Effector CD8-positive, alpha-beta T cell (primary cell): ENCODE data around the gene CADM1.

ENCODE experiments used
- DNase-seq: peaks from one replicate; lab custom pipeline; 2025; lab: John Stamatoyannopoulos, UW

CADM1 gene

DNA sequence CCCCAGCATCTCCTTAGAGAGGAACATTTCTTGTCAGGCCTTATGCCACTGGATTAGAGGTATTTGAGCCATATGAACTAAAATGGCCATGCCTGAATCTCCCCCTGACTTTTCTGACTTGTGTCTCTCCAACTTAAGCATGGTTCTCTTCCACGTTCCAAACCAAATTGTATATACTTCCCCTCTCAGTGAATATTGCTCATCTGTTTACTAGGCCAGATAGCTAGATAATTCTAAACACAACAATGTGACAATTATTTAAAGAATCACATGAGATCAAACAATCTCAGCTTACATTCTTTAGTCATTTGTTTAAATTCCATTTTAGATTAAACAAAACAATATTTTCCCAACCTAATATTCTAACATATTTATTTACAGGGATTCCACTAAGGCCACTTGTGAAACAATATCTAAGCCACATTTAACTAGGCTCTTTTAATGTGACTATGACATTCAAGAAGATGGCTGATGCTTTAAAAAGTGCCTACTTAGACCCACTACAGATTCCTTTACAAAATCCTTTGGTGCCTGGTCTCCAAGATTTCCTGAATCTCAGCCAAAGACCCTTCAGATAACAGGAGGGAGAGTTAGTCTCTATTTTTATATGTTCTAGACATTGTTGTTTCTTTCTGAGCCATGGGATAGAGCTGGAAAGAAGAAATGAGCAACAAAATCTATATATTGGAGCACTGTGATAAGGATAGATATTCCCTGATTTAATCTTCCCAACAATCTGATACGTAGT is 105.7 kb downstream of the CADM1 start:
- DNase-seq = no peak

- DNase-seq = no peak
Measured at GRCh38 chr11:115396533-115396932, 107.7 kb downstream of the CADM1 start.

DNA sequence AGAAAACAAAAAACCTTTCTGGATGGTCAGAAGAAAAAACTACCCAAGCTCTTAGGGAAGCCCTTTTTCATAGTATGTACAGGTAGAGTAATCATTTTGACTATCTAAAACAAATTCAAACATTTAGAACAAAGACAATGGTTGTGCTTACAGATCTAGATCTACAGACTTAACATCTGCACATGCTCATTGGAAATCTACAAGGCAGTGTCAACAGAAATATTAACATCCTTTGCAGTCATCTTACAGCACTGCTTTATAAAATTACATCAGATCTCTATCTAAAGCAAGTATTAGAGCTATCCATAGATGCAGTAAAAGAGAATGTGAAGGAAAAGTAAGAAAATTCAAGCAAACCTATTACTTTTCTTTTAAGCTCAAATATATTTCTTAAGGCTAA is 110.3 kb downstream of the CADM1 start:
- DNase-seq = no peak

- no peak for DNase-seq
Measured at GRCh38 chr11:115391598-115391997, 112.6 kb downstream of the CADM1 start.

- no peak for DNase-seq
Measured at GRCh38 chr11:115391160-115391559, 113.1 kb downstream of the CADM1 start.

DNA sequence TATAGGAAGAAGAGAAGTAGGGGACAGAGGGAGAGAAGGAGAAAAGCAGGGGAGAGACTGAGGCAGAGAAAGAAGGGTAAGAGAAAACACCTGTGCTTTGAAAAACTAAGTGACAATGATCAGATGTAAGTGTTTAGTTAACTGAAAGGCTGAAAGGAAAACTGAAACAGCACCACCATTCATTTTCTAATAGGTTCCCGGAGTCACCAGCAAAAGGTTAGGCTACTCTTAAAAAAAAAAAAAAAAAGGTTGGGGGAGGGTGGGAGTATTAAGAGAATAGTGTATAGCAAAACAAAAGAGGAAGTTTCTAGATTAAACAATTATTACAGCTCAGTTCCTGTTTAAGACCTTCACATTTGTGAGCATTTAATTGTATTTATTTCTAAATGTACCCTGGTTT is 113.8 kb downstream of the CADM1 start:
- no peak for DNase-seq

GRCh38 chr11:115389790-115390189 is 114.4 kb downstream of the CADM1 start:
- no peak for DNase-seq

DNA sequence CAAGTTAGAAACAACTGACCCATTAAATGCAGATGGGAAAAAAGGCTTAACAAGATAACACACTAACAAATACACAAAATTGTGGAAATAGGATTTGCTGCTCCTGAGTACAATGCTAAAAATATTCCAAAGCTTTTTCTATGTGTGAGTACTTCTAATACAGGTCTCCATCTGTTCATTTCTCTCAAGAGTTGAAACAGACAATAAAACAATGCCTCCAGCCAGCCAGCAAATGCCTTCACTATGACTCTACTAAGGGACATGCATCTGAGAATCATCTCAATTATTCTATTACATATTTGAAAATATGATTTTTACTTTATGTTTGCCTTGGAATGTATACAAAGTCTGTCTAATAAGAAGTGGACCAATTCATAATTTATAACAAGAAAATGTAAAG is 119.0 kb downstream of the CADM1 start:
- DNase-seq = no peak

GRCh38 chr11:115384236-115384635 is 120.0 kb downstream of the CADM1 start:
- no peak for DNase-seq

DNA sequence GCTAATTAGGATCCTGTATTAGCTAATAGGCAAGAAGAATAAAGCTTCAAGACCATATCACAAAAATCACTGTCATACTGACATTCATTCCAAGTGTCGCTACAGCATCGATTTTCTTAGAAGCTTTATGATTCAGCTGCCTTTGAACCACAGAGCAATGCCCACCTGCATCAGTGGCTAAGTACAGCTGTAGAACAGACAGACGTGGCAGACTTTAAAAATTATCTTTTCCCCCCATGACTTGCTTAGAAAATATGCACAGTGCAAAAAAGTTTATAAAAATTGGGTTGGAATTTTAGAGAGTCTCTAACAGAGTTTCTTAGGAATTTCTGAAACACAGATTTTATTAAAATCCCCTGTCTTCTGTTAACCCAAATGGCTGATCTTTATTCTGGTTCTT is 120.8 kb downstream of the CADM1 start:
- no peak for DNase-seq

GRCh38 chr11:115379528-115379927 is 124.7 kb downstream of the CADM1 start:
- DNase-seq = no peak

DNA sequence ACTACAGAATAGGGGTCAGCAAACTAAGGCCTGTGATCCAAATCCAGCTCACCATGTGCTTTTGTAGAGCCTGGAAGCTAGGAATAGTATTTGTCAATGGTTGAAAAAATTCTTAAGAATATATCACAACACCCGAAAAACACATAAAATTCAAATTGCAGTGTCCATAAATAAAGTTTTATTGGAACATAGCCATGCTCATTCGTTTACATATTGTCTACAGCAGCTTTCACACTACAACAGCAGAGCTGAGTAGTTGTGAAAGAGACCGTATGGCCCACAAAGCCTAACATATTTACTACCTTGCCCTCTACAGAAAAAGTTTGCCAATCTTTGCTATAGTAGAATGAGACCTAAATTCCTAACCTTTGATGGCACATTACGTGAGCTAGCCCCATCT is 125.7 kb downstream of the CADM1 start:
- DNase-seq = no peak

DNA sequence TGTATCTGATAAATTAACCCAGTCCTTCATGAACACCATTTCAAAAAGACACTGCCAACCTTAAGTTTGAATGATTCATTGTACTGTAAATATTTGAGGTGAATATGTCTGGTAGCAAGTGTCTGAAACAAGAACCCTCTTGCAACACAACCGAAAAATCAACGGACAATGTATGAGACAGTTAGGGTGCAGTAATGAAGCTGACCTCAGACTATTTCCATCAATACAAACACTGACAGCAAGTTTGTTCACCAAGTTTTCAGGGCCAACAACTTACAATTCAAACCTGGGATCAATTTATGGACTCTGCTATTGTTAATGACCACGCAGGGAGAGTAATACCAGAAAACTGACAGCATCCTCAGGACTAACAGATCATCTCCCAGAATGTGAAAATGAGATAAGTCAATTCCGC is 126.3 kb downstream of the CADM1 start:
- no peak for DNase-seq

GRCh38 chr11:115368616-115369015 is 135.6 kb downstream of the CADM1 start:
- DNase-seq = no peak

DNA sequence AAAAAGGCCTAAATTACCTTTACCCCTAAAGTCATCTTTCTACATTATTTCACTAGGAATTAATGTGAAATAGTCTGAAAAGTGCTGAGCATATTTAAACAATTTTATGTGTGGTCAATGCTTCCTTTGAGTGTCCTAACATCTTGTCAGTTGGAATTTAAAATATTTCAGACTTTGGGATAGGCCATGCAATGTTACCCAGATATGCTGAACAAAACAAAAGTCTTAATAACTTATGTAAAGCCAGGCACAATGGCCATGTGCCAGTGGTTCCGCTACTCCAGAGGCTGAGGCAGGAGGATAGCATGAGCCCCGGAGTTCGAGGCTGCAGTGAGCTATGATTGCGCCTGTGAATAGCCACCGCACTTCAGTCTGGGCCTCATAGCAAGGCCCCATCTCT is 137.4 kb downstream of the CADM1 start:
- DNase-seq = no peak

- DNase-seq = no peak
Measured at GRCh38 chr11:115365907-115366306, 138.3 kb downstream of the CADM1 start.

- DNase-seq = no peak
Measured at GRCh38 chr11:115364896-115365295, 139.3 kb downstream of the CADM1 start.

DNA sequence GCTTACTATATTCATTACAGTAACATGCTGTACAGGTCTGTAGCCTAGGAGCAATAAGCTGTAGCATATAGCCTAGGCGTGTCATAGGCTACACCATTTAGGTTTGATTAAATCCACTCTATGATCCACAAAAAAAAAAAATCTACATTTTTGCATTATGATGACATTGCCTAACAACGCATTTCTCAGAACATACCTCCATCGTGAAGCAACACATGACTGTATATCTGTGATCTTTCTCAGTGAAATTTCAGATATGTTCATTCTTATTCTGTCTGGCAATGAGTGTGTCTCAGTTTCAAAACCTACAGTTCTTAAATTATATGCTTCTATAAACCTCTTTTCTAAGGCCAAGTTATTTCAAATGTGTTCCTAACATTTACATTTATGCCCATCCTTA is 140.3 kb downstream of the CADM1 start:
- DNase-seq = no peak

DNA sequence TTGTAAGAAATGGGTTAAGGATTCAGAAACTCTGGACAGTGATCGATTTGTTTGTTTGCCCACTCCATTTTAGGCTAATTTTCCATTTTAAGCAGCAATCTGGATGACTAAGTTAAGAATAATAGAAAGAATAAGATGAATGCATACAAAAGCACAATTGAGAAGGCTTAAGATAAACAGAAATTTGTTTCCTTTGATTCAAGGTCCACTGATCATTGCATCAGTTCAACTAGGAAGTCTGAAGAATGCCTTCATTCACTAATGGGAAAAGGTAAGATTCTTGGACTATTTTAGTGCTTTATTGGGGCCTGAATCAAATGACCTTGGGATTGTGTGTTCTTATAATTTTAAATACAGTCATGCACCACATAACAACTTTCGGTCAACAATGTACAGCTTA is 140.8 kb downstream of the CADM1 start:
- no peak for DNase-seq

- no peak for DNase-seq
Measured at GRCh38 chr11:115362997-115363396, 141.2 kb downstream of the CADM1 start.

- no peak for DNase-seq
Measured at GRCh38 chr11:115361025-115361424, 143.2 kb downstream of the CADM1 start.

- DNase-seq = no peak
Measured at GRCh38 chr11:115360186-115360824, 143.9 kb downstream of the CADM1 start.

- no peak for DNase-seq
Measured at GRCh38 chr11:115357066-115357465, 147.1 kb downstream of the CADM1 start.
